Astrocyte (in vitro differentiated cells and primary cell): ENCODE results near the gene CTNNA3.

Experiments used
- EZH2 ChIP-seq: IDR thresholded peaks from 2 replicates; pipeline ENCODE4 v1.6.1; 2012; ENCODE audit warnings: mild to moderate bottlenecking, low read length, inconsistent platforms; ENCODE audit not compliant: insufficient read depth
- TF ChIP-seq, protein P1 (sequence below): IDR thresholded peaks from 2 replicates; pipeline ENCODE4 v1.5.1; 2011; ENCODE audit warnings: low read depth, mild to moderate bottlenecking, inconsistent platforms, low read length, moderate library complexity; ENCODE audit not compliant: insufficient read depth

GRCh38 chr10:67606572-67606971 is 89.4 kb downstream of the CTNNA3 start:
- TF ChIP-seq, protein P1, sequence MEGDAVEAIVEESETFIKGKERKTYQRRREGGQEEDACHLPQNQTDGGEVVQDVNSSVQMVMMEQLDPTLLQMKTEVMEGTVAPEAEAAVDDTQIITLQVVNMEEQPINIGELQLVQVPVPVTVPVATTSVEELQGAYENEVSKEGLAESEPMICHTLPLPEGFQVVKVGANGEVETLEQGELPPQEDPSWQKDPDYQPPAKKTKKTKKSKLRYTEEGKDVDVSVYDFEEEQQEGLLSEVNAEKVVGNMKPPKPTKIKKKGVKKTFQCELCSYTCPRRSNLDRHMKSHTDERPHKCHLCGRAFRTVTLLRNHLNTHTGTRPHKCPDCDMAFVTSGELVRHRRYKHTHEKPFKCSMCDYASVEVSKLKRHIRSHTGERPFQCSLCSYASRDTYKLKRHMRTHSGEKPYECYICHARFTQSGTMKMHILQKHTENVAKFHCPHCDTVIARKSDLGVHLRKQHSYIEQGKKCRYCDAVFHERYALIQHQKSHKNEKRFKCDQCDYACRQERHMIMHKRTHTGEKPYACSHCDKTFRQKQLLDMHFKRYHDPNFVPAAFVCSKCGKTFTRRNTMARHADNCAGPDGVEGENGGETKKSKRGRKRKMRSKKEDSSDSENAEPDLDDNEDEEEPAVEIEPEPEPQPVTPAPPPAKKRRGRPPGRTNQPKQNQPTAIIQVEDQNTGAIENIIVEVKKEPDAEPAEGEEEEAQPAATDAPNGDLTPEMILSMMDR: no peak
- no peak for TF ChIP-seq EZH2
